T-cell (primary cell): ENCODE measurements around the gene BCL2L11. TPM values are rescaled to one million over a fixed set of nuclear protein-coding genes. Genes with fewer than 3 reads are reported as not detected.
"Not testable (repeated sequence)": the region's sequence is repeated elsewhere in the genome, so short reads cannot be mapped to it uniquely, and the experiment has no call there.

Source experiments
- ATAC-seq, 4 experiments: fragments of 200-7000 bp in 3 of 4; fragments of 150-1000 bp in 1 of 4; cut with Tn5 transposase; replicated peaks in 1 of 4; 1 replicate in 3 of 4; 2 replicates in 1 of 4; pipeline ENCODE4 v1.10.0; 2021; ENCODE audit warnings: moderate library complexity in 3 of 4, mild to moderate bottlenecking in 2 of 4, moderate number of reproducible peaks in 1 of 4
- CTCF ChIA-PET, 2 donors: fragments of 300-600 bp; sonication (Branson Sonifier 250); formaldehyde crosslinking; loops; one replicate each; lab custom pipeline; 2022; ENCODE audit warnings: antibody characterized with exemption in 2 of 2; lab: Charles Lee
- POLR2A ChIA-PET, 2 donors: fragments of 300-600 bp; sonication (Branson Sonifier 250); formaldehyde crosslinking; loops; one replicate each; lab custom pipeline; 2022; ENCODE audit warnings: antibody characterized with exemption in 2 of 2; lab: Charles Lee
- DNase-seq, 35 experiments: peaks; one replicate each; pipeline versions ENCODE4 v3.0.0 to v3.0.0-alpha.2; 2013 to 2023
- H3K27ac ChIP-seq: one replicate; pipeline ENCODE4 v1.5.1; 2013; ENCODE audit warnings: low read length
- H3K27me3 ChIP-seq, 2 experiments: replicated peaks in 1 of 2; 1 replicate in 1 of 2; 2 replicates in 1 of 2; pipeline versions ENCODE4 v1.6.1 to v1.7.0; 2013; ENCODE audit warnings: low read length in 1 of 2, mixed read lengths in 1 of 2; ENCODE audit not compliant: control insufficient read depth in 2 of 2, insufficient read depth in 2 of 2; ENCODE audit errors: extremely low read depth in 1 of 2
- H3K36me3 ChIP-seq, 2 donors: 1 replicate in 1 of 2; 2 replicates in 1 of 2; pipeline versions ENCODE4 v1.6.1 to v1.7.0; 2013; ENCODE audit warnings: low read length in 1 of 2; ENCODE audit not compliant: control insufficient read depth in 2 of 2, insufficient read depth in 1 of 2; ENCODE audit errors: extremely low read depth in 1 of 2
- H3K4me1 ChIP-seq, 2 experiments: 1 replicate in 1 of 2; 2 replicates in 1 of 2; pipeline versions ENCODE4 v1.6.1 to v1.7.0; 2013; ENCODE audit warnings: low read length in 2 of 2, mixed read lengths in 1 of 2; ENCODE audit not compliant: insufficient read depth in 2 of 2, control insufficient read depth in 1 of 2; ENCODE audit errors: extremely low read depth in 1 of 2
- H3K4me3 ChIP-seq, 2 donors: 1 replicate in 1 of 2; 2 replicates in 1 of 2; pipeline versions ENCODE4 v1.5.1 to v1.7.0; 2013; ENCODE audit warnings: mild to moderate bottlenecking in 2 of 2, low read length in 1 of 2, moderate library complexity in 1 of 2; ENCODE audit not compliant: control insufficient read depth in 1 of 2; ENCODE audit errors: extremely low read depth in 1 of 2
- H3K9me3 ChIP-seq: 2 replicates; pipeline ENCODE4 v1.7.0; 2013
- H3K27ac Mint-ChIP-seq, 2 donors: one replicate each; pipeline ENCODE4 v1.8.0; 2020 to 2021; ENCODE audit warnings: mild to moderate bottlenecking in 2 of 2, mixed read lengths in 2 of 2
- H3K27me3 Mint-ChIP-seq, 2 donors: one replicate each; pipeline ENCODE4 v1.8.0; 2021 to 2022; ENCODE audit warnings: mixed read lengths in 2 of 2
- H3K36me3 Mint-ChIP-seq: one replicate; pipeline ENCODE4 v1.8.0; 2021; ENCODE audit warnings: mixed read lengths
- H3K4me1 Mint-ChIP-seq, 3 donors: one replicate each; pipeline ENCODE4 v1.8.0; 2020 to 2022; ENCODE audit warnings: mixed read lengths in 3 of 3, mild to moderate bottlenecking in 1 of 3
- H3K4me3 Mint-ChIP-seq, 3 donors: one replicate each; pipeline ENCODE4 v1.8.0; 2020 to 2022; ENCODE audit warnings: mild to moderate bottlenecking in 3 of 3, mixed read lengths in 3 of 3, moderate library complexity in 3 of 3
- H3K9me3 Mint-ChIP-seq, 3 donors: one replicate each; pipeline ENCODE4 v1.8.0; 2020 to 2022; ENCODE audit warnings: mixed read lengths in 3 of 3
- WGBS: methylation state at CpG from one replicate; pipeline ENCODE4 v1.1.5; 2013; ENCODE audit warnings: missing lambda C conversion rate; ENCODE audit not compliant: insufficient coverage; 5-methylcytosine and 5-hydroxymethylcytosine counted together
- total RNA-seq, 35 experiments: library from RNA in 6 of 35; stranded (reverse) in 6 of 35; fragments of 120-200 nt in 1 of 35; gene quantifications; one replicate each; pipeline versions ENCODE4 v1.2.1 to v1.2.4 and lab custom pipeline; 2013 to 2026

The BCL2L11 gene
- total RNA-seq (10 to 100 TPM; 24.1 to 47.0 (median 34.6) TPM), total RNA-seq (lab: John Stamatoyannopoulos, UW) (28.1 to 160 (median 50.4) reads per million in 29 experiments)
- 21.3 TPM for total RNA-seq (2013)

DNA sequence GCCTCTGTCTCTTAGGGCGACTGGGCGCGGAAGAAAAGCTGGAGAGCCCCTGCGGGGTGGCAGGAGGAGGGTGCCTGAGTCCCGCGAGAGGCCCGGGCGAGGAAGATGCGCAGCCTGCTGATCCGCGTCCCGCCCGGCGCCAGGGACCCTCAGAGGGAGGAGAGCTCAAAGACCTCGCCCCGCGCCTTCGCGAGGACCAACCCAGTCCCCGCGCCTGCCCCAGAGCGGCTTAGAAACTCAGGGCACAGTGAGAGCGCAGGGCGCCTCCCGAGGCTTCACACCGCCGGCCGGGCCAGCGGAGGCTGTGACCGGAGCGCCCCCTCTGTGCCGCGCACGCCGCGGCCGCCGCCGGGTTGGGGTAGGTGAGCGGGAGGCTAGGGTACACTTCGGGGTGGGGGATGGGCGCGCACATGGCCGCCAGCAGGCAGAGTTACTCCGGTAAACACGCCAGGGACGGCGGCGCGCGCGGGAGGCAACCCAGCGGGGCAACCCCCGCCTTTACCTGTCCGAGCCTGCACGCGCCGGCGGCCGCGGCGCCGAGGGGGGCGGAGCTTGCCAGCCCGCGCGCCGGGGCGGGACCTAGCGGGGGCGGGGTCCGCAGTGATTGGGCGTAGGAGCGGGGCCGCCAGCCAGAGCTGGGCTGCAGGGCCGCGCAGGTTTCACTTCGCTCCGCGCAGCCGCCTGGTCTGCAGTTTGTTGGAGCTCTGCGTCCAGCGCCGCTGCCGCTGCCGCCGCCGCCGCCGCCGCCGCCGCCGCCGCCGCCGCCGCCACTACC, at the start of gene BCL2L11:
BCL2L11 (plus strand) TSS at position 662 of the 775 bp plus-strand sequence. CDS start 2,832 bp downstream, outside the sequence.
- peaks cover 48 to 57% (median 56%) of the 10 kb centered on the region in 3 donors for H3K4me1 Mint-ChIP-seq
- H3K27me3 Mint-ChIP-seq = peaks cover 26 to 42% of the 10 kb centered on the region in 2 donors
- WGBS = under 1% methylated on average over 95 of the region's 98 CpGs
- H3K4me1 ChIP-seq = peaks cover 21 to 63% of the 10 kb centered on the region in 2 experiments
- no peak within 1 kb of the TSS for H3K27ac ChIP-seq
- H3K9me3 ChIP-seq = no peaks in the 10 kb centered on the region
- DNase-seq = peak; percentile 52 to 93 (median 77)
- H3K27ac Mint-ChIP-seq = peak within 1 kb of the TSS; percentile 78 to 84
- CTCF ChIA-PET = interaction anchor here (0.6 to 1.2 kb wide), 3 partner anchors 36 to 337 kb away, joined by 3 to 8 read pairs (median 3); no protein-coding TSS in a partner anchor
- POLR2A ChIA-PET = interaction anchor here (0.5 to 0.8 kb wide), 4 partner anchors 291 to 951 kb away, joined by 3 to 5 read pairs (median 4); no protein-coding TSS in a partner anchor
- peaks cover 6% of the 10 kb centered on the region in 2 donors for H3K36me3 ChIP-seq
- peaks cover 6 to 60% of the 10 kb centered on the region in 2 experiments for H3K27me3 ChIP-seq
- H3K36me3 Mint-ChIP-seq = peaks cover 13% of the 10 kb centered on the region
- H3K9me3 Mint-ChIP-seq = no peaks in the 10 kb centered on the region
- peak within 1 kb of the TSS; percentile 90 to 95 (median 93) for H3K4me3 Mint-ChIP-seq
- peak; percentile 73 to 81 (median 76) for ATAC-seq
- peak within 1 kb of the TSS; percentile 64 to 97 for H3K4me3 ChIP-seq

- H3K27me3 ChIP-seq = no peaks in the 10 kb centered on the region
- peaks cover 3% of the 10 kb centered on the region for H3K9me3 ChIP-seq
- Mint-ChIP-seq H3K36me3 (no peaks in the 10 kb centered on the region), H3K4me1 (no peaks in the 10 kb centered on the region), H3K27me3 (peaks cover 0 to 3% of the 10 kb centered on the region in 2 donors), H3K4me3 (no peak overlapping the region), H3K9me3 (peaks cover 10 to 25% (median 19%) of the 10 kb centered on the region in 3 donors), H3K27ac (no peak overlapping the region)
- WGBS = 79% methylated on average over 2 of the region's 5 CpGs
- POLR2A ChIA-PET = no interaction called here
- no peak for ATAC-seq
- H3K27ac ChIP-seq = no peak overlapping the region
- CTCF ChIA-PET = no interaction called here
- no peaks in the 10 kb centered on the region for H3K4me1 ChIP-seq
- DNase-seq = no peak
- no peaks in the 10 kb centered on the region for H3K36me3 ChIP-seq
- H3K4me3 ChIP-seq = no peak overlapping the region
These were observed 49.0 kb upstream of the BCL2L11 start for GRCh38 chr2:111071600-111072171.

DNA sequence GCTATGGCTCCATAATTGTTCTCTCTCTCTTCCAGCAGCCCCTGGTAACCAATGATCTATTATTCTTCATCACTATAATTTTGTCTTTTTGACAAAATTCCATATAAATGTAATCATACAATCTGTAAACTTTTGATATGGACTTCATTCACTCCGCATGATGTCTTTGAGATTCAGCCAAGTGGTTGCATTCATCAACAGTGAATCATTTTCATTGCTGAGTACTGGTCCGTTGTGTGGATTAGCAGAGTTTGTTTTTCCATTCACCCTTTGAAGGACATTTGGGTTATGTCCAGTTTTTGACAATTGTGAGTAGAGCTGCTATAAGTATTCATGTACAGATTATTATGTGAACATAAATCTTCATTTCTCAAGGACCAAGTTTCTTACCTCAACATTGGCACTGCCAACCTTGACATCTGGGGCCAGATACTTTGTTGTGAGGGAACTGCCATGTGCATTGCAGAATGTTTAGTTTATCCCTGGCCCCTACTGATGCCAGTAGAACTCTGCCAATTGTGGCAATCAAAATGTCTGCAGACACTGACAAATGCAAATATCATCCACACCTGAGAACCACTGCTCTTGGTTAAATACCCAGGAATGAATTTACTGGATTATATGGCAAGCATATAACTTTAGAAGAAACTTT, 48.4 kb upstream of the BCL2L11 start:
- CTCF ChIA-PET = no interaction called here
- DNase-seq = no peak

GRCh38 chr2:111082659-111083058, 38.1 kb upstream of the BCL2L11 start:
- Mint-ChIP-seq H3K4me1 (peaks cover 2 to 15% (median 7%) of the 10 kb centered on the region in 3 donors), H3K27me3 (peaks cover 32 to 64% of the 10 kb centered on the region in 2 donors)
- H3K9me3 ChIP-seq, POLR2A ChIA-PET, H3K4me1 ChIP-seq, ATAC-seq, H3K36me3 ChIP-seq, CTCF ChIA-PET, H3K27ac ChIP-seq, H3K27ac Mint-ChIP-seq, H3K27me3 ChIP-seq, H3K4me3 ChIP-seq, H3K36me3 Mint-ChIP-seq, H3K4me3 Mint-ChIP-seq, H3K9me3 Mint-ChIP-seq, DNase-seq: not testable (repeated sequence)
- no CpG with 5 or more reads among the region's 1 CpG for WGBS

More for the DNA sequence above, 48.4 kb upstream of the BCL2L11 start:
- Histone ChIP-seq H3K36me3 (no peaks in the 10 kb centered on the region), H3K27ac (no peak overlapping the region), H3K9me3 (peaks cover 3% of the 10 kb centered on the region), H3K4me3 (no peak overlapping the region), H3K4me1 (no peaks in the 10 kb centered on the region), H3K27me3 (no peaks in the 10 kb centered on the region)
- Mint-ChIP-seq H3K27me3 (peaks cover 0 to 5% of the 10 kb centered on the region in 2 donors), H3K9me3 (peaks cover 10 to 28% (median 21%) of the 10 kb centered on the region in 3 donors), H3K4me3 (no peak overlapping the region), H3K4me1 (no peaks in the 10 kb centered on the region), H3K36me3 (no peaks in the 10 kb centered on the region), H3K27ac (no peak overlapping the region)
- no peak for ATAC-seq
- POLR2A ChIA-PET = no interaction called here
- 100% methylated on average over 1 of the region's 2 CpGs for WGBS

DNA sequence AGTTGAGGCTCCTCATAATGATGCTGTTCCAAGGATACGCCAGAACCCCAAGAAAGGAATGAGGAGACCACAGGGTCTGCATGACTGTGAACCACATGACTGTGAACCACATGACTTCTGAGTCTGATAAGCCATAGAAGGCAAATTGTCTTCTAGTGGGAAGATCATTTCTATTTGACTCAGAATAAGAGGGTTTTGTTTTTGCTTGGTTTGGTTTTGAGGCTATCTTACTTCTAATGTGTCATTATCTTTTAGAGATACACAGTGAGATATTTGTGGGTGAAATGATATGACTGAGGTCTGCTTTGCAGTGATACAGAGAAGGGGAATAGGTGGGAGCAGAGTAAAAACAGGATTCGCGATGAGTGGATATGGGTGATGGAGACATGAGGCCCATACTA, 28.9 kb upstream of the BCL2L11 start:
- H3K9me3 ChIP-seq = no peaks in the 10 kb centered on the region
- CTCF ChIA-PET = no interaction called here
- peaks cover 0 to 3% of the 10 kb centered on the region in 2 experiments for H3K27me3 ChIP-seq
- Mint-ChIP-seq H3K4me3 (no peak overlapping the region), H3K4me1 (no peaks in the 10 kb centered on the region), H3K9me3 (no peaks in the 10 kb centered on the region), H3K27me3 (peaks cover 4 to 21% of the 10 kb centered on the region in 2 donors), H3K36me3 (no peaks in the 10 kb centered on the region), H3K27ac (no peak overlapping the region)
- H3K36me3 ChIP-seq = no peaks in the 10 kb centered on the region
- WGBS = 62% methylated on average over 3 of the region's 3 CpGs
- H3K4me1 ChIP-seq = no peaks in the 10 kb centered on the region
- ATAC-seq = no peak
- DNase-seq = no peak
- H3K4me3 ChIP-seq = no peak overlapping the region
- H3K27ac ChIP-seq = no peak overlapping the region
- POLR2A ChIA-PET = interaction anchor here in 1 of 2 donors (1.1 kb wide), 1 partner anchor 21 kb away, joined by 4 read pairs; no protein-coding TSS in a partner anchor

DNA sequence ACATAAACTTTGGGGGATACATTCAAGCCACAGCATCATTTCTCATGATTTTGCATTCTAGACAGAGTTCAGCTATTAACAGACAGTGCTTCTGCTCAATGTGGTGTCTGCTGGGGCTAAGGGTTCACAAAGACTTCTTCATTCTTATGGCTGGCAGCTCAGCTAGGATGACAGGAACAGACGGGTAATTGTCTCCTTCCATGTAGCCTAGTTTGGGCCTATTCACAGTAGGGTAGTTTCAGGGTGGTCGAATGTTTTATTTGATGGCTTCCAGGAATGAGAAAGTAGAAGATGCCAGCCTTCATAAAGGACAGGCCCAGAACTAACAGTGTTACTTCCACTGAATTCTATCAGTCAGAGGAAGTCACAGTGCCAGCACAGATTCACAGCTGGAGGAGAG, 26.0 kb upstream of the BCL2L11 start:
- Histone ChIP-seq H3K9me3 (no peaks in the 10 kb centered on the region), H3K4me1 (no peaks in the 10 kb centered on the region), H3K4me3 (no peak overlapping the region), H3K27me3 (peaks cover 0 to 3% of the 10 kb centered on the region in 2 experiments), H3K27ac (no peak overlapping the region), H3K36me3 (no peaks in the 10 kb centered on the region)
- no peak for DNase-seq
- H3K9me3 Mint-ChIP-seq = no peaks in the 10 kb centered on the region
- no peak overlapping the region for H3K27ac Mint-ChIP-seq
- WGBS = 80% methylated on average over 1 of the region's 2 CpGs
- POLR2A ChIA-PET = no interaction called here
- H3K4me3 Mint-ChIP-seq = no peak overlapping the region
- H3K4me1 Mint-ChIP-seq = no peaks in the 10 kb centered on the region
- CTCF ChIA-PET = interaction anchor here (0.6 to 0.7 kb wide), 3 partner anchors 24 to 271 kb away, joined by 3 to 5 read pairs (median 3); no protein-coding TSS in a partner anchor
- no peaks in the 10 kb centered on the region for H3K36me3 Mint-ChIP-seq
- ATAC-seq = no peak
- H3K27me3 Mint-ChIP-seq = peaks cover 4 to 21% of the 10 kb centered on the region in 2 donors
